ENCODE results near the gene MED9.

- TF ChIP-seq BHLHE40 (IDR thresholded peaks at IDR 0.05; ENCODE audit: low read depth, low read length): no peak
- no peak for TF ChIP-seq SMC3 (IDR thresholded peaks at IDR 0.05; ENCODE audit: low read depth, low read length)
- TF ChIP-seq MXI1 (IDR thresholded peaks at IDR 0.05; ENCODE audit: borderline replicate concordance, low read depth, low read length): no peak
- TF ChIP-seq USF2 (IDR thresholded peaks at IDR 0.05; ENCODE audit: low read depth, low read length): no peak
Observed at GRCh38 chr17:17510456-17511292, 33.9 kb downstream of the MED9 start.
